K562 (cell line): Measurements from ENCODE around the gene PCDHB7. TPM values are rescaled to one million over a fixed set of nuclear protein-coding genes. Genes with fewer than 3 reads are reported as not detected.
"Not testable (repeated sequence)": the region's sequence is repeated elsewhere in the genome, so short reads cannot be mapped to it uniquely, and the experiment has no call there.

ENCODE experiments used
- ATAC-seq: fragments of 200-7000 bp; cut with Tn5 transposase; 3 replicates; pipeline ENCODE4 v1.9.1; 2020; ENCODE audit warnings: moderate library complexity
- BruUV-seq: library from RNA; stranded (reverse); fragments of 400-500 nt; replicated peaks from 2 replicates; lab custom pipeline; 2021; lab: Mats Ljungman, UMichigan
- CTCF ChIA-PET: fragments of 300-600 bp; formaldehyde crosslinking; extraction: SDS; loops from one replicate; lab custom pipeline; 2021; ENCODE audit warnings: low intra/inter-chr PET ratio; lab: Yijun Ruan, JAX
- POLR2A ChIA-PET: fragments of 300-600, 350-650 bp; sonication (Branson Sonifier 250); formaldehyde crosslinking; extraction: SDS; loops from one replicate; lab custom pipeline; 2021; ENCODE audit warnings: antibody characterized with exemption, inconsistent platforms; lab: Yijun Ruan, JAX
- DNase-seq, 4 experiments: peaks; one replicate each; pipeline versions ENCODE4 v3.0.0 to v3.0.0-alpha.2; 2011 to 2018; ENCODE audit warnings: low spot score in 3 of 4, mixed read lengths in 3 of 4; ENCODE audit errors: extremely low read depth in 1 of 4
- FAIRE-seq: peaks from 2 replicates; lab custom pipeline; 2011; peaks lifted over from hg19 to GRCh38; lab: Jason Lieb, UNC
- H2AFZ ChIP-seq: 2 replicates; pipeline ENCODE4 v1.6.0; 2011; ENCODE audit warnings: low read depth, low read length, control low read depth, inconsistent platforms
- H3K27ac ChIP-seq: fragments of 200-600 bp; 3 replicates; pipeline ENCODE4 v1.8.0; 2011; ENCODE audit warnings: low read depth, mild to moderate bottlenecking, control low read depth, inconsistent platforms, low read length, moderate library complexity, mixed read lengths; ENCODE audit errors: extremely low read depth
- H3K27me3 ChIP-seq, 2 experiments: fragments of 300-600 bp in 1 of 2; 2 replicates in 1 of 2; 3 replicates in 1 of 2; pipeline versions ENCODE4 v1.6.0 to v1.8.0; 2011; ENCODE audit warnings: inconsistent platforms in 2 of 2, low read length in 2 of 2, mild to moderate bottlenecking in 1 of 2, mixed read lengths in 1 of 2, moderate library complexity in 1 of 2; ENCODE audit not compliant: control insufficient read depth in 2 of 2, insufficient read depth in 2 of 2
- H3K36me3 ChIP-seq: fragments of 300-600 bp; 3 replicates; pipeline ENCODE4 v1.8.0; 2011; ENCODE audit warnings: mild to moderate bottlenecking, low read length, inconsistent platforms; ENCODE audit not compliant: control insufficient read depth, insufficient read depth
- H3K4me1 ChIP-seq, 2 experiments: fragments of 200-600 bp in 1 of 2; replicated peaks in 1 of 2; 2 replicates in 1 of 2; 3 replicates in 1 of 2; pipeline versions ENCODE4 v1.5.1 to v1.8.0; 2011; ENCODE audit warnings: inconsistent platforms in 2 of 2, low read length in 2 of 2, mild to moderate bottlenecking in 1 of 2, mixed read lengths in 1 of 2, moderate library complexity in 1 of 2; ENCODE audit not compliant: control insufficient read depth in 2 of 2, insufficient read depth in 2 of 2
- H3K4me2 ChIP-seq: 2 replicates; pipeline ENCODE4 v1.6.1; 2011; ENCODE audit warnings: low read length, control low read depth, inconsistent platforms, mixed read lengths; ENCODE audit not compliant: insufficient read depth
- H3K4me3 ChIP-seq: fragments of 200-600 bp; sonication (generic), shearing (Covaris generic); 2 replicates; pipeline ENCODE4 v1.5.1; 2016; ENCODE audit warnings: control low read depth, inconsistent platforms
- H3K79me2 ChIP-seq: fragments of 200-600 bp; 3 replicates; pipeline ENCODE4 v1.8.0; 2011; ENCODE audit warnings: low read length, inconsistent platforms; ENCODE audit not compliant: control insufficient read depth, insufficient read depth
- H3K9ac ChIP-seq, 2 experiments: 2 replicates each; pipeline versions ENCODE4 v1.6.0 to v1.6.1; 2011; ENCODE audit warnings: low read depth in 2 of 2, low read length in 2 of 2, control low read depth in 1 of 2, inconsistent platforms in 1 of 2, mild to moderate bottlenecking in 1 of 2, mixed read lengths in 1 of 2; ENCODE audit not compliant: insufficient read depth in 1 of 2
- H3K9me1 ChIP-seq: one replicate; pipeline ENCODE4 v1.6.0; 2011; ENCODE audit warnings: inconsistent platforms, mild to moderate bottlenecking, low read length, moderate library complexity; ENCODE audit not compliant: control insufficient read depth, insufficient read depth
- H3K9me3 ChIP-seq: replicated peaks from 2 replicates; pipeline ENCODE4 v1.5.1; 2011; ENCODE audit warnings: low read depth, low read length, inconsistent platforms; ENCODE audit not compliant: control insufficient read depth, insufficient read depth
- H4K20me1 ChIP-seq: replicated peaks from 2 replicates; pipeline ENCODE4 v1.6.1; 2011; ENCODE audit warnings: low read length, inconsistent platforms, mixed read lengths; ENCODE audit not compliant: control insufficient read depth, insufficient read depth
- CREB3L1 ChIP-seq: fragments of 450-650 bp; IDR thresholded peaks from 2 replicates; pipeline ENCODE4 v1.6.1; 2014; ENCODE audit warnings: low read depth, mild to moderate bottlenecking, moderate library complexity, borderline replicate concordance
- CTCF ChIP-seq, 3 experiments: IDR thresholded peaks in 2 of 3; conservative IDR thresholded peaks in 1 of 3; 2 replicates each; pipeline ENCODE4 v1.5.1; 2011 to 2012; ENCODE audit warnings: low read length in 3 of 3, mild to moderate bottlenecking in 3 of 3, control low read depth in 2 of 3, improper control_type of control experiment in 1 of 3, inconsistent platforms in 1 of 3, low read depth in 1 of 3, mixed read lengths in 1 of 3, moderate library complexity in 1 of 3; ENCODE audit not compliant: insufficient read depth in 2 of 3
- CTCFL ChIP-seq: IDR thresholded peaks from 2 replicates; pipeline ENCODE4 v1.6.1; 2011; ENCODE audit warnings: borderline replicate concordance, low read depth, mild to moderate bottlenecking, moderate library complexity, low read length; ENCODE audit not compliant: insufficient read depth, poor library complexity, severe bottlenecking
- MYBL2 ChIP-seq, 2 experiments: fragments of 450-650 bp in 1 of 2; sonication (generic) in 1 of 2; formaldehyde crosslinking in 1 of 2; IDR thresholded peaks; 2 replicates each; pipeline versions ENCODE4 v1.6.1 to v1.8.1; 2017 to 2022; ENCODE audit warnings: borderline replicate concordance in 1 of 2, inconsistent platforms in 1 of 2, low read depth in 1 of 2, mild to moderate bottlenecking in 1 of 2, missing genetic modification reagents in 1 of 2, moderate library complexity in 1 of 2
- SMAD1 ChIP-seq: fragments of 150-350 bp; IDR thresholded peaks from 2 replicates; pipeline ENCODE4 v1.6.1; 2014; ENCODE audit warnings: low read length, low read depth; ENCODE audit not compliant: partially characterized antibody
- ZFP1 ChIP-seq: fragments of 450-650 bp; formaldehyde crosslinking; IDR thresholded peaks from 2 replicates; pipeline ENCODE4 v1.4.0; 2020; ENCODE audit warnings: mild to moderate bottlenecking, mixed read lengths
- ZNF436 ChIP-seq: fragments of 250-450, 450-650 bp; sonication (Bioruptor Pico); formaldehyde crosslinking; IDR thresholded peaks from 2 replicates; pipeline ENCODE4 v1.7.0; 2020; ENCODE audit warnings: mild to moderate bottlenecking
- WGBS: fragments of 100-300 bp; shearing (Covaris generic); methylation state at CpG from one replicate; pipeline ENCODE4 v1.1.6; 2016; ENCODE audit warnings: low coverage, mixed read lengths; ENCODE audit not compliant: insufficient coverage; ENCODE audit errors: missing lambda C conversion rate; 5-methylcytosine and 5-hydroxymethylcytosine counted together
- in situ Hi-C: fragments of 300-500 bp; cut with MboI; formaldehyde crosslinking; loops from 4 replicates; pipeline ENCODE4 v1.15.0; 2018; ENCODE audit warnings: inconsistent platforms, mixed read lengths
- intact Hi-C: fragments of 100-400 bp; cut with micrococcal nuclease; formaldehyde crosslinking; loops from 2 replicates; pipeline ENCODE4 v1.14.2; 2022
- polyA plus RNA-seq, 8 experiments: library from polyadenylated mRNA; depleted of rRNA in 4 of 8; stranded (reverse) in 5 of 8; unstranded in 3 of 8; fragments of >200 nt; fragmentation: Nextera tagmentation in 2 of 8; fragmentation: Illumina TruSeq in 1 of 8; extraction: Ambion mirVana in 2 of 8; extraction: Trizol in 1 of 8; gene quantifications; 2 replicates each; pipeline versions ENCODE4 v1.2.1 to v1.2.3, GENCODE V29; 2011 to 2014; ENCODE audit warnings: inconsistent platforms in 1 of 8, missing spikeins in 1 of 8
- total RNA-seq, 7 experiments: library from RNA; depleted of rRNA in 6 of 7; stranded (reverse); fragments of >200 nt in 6 of 7; fragmentation: Illumina TruSeq in 2 of 7; extraction: Trizol in 2 of 7; gene quantifications; 2 replicates each; pipeline versions ENCODE4 v1.2.1 to v1.2.3, GENCODE V29; 2011 to 2021; ENCODE audit warnings: low replicate concordance in 1 of 7

Gene PCDHB7
- total and polyA plus RNA-seq, 9 of the 15 experiments (the other 6 are each of a cell fraction or from before 2014, with no cell fraction given): not detected

- ATAC-seq, in situ Hi-C loops, H3K79me2 ChIP-seq, DNase-seq, intact Hi-C loops, H3K4me3 ChIP-seq, H3K9me1 ChIP-seq, H3K9me3 ChIP-seq, POLR2A ChIA-PET, H3K9ac ChIP-seq, H3K27me3 ChIP-seq, H3K4me2 ChIP-seq, BruUV-seq, CTCF ChIA-PET, H3K36me3 ChIP-seq, H4K20me1 ChIP-seq, H3K27ac ChIP-seq, H2AFZ ChIP-seq, FAIRE-seq, H3K4me1 ChIP-seq: not testable (repeated sequence)
- WGBS: 5% methylated on average over 16 of the region's 35 CpGs
Measured at GRCh38 chr5:141189131-141189530, 16.7 kb downstream of the PCDHB7 start.

GRCh38 chr5:141192110-141192725, 19.8 kb downstream of the PCDHB7 start, which contains the start of gene PCDHB10:
PCDHB10 (plus strand) TSS chr5:141192353; CDS start chr5:141192553, 200 bp downstream.
- FAIRE-seq (peak; percentile 71), DNase-seq (peak; percentile 32 to 52 (median 38))
- WGBS: under 1% methylated on average over 9 of the region's 10 CpGs
- TF ChIP-seq SMAD1 (no peak), CTCFL (peak; percentile 38), CREB3L1 (no peak), ZNF436 (CRISPR knock-in tag) (no peak), MYBL2 (IDR thresholded peaks at IDR 0.05; ENCODE audit: low read depth) (no peak), MYBL2 (CRISPR knock-in tag; IDR thresholded peaks at IDR 0.05; ENCODE audit: borderline replicate concordance) (no peak), CTCF (IDR thresholded peaks at IDR 0.05 in 2 of 3, conservative IDR thresholded peaks at IDR 0.05 in 1 of 3; ENCODE audit: insufficient read depth in 2 of 3, low read depth in 1 of 3, low read length in 3 of 3) (peak; percentile 40 to 72 (median 62); a peak in 5 of 6 replicates), ZFP1 (CRISPR knock-in tag) (no peak)

More at GRCh38 chr5:141192110-141192725, 19.8 kb downstream of the PCDHB7 start, which contains the start of gene PCDHB10:
- no peaks in the 10 kb centered on the region for H4K20me1 ChIP-seq
- no peak within 1 kb of the TSS for H3K27ac ChIP-seq
- H3K4me2 ChIP-seq: no peak within 1 kb of the TSS
- no peak within 1 kb of the TSS for H2AFZ ChIP-seq
- H3K9me3 ChIP-seq: no peaks in the 10 kb centered on the region
- H3K79me2 ChIP-seq: no peaks in the 10 kb centered on the region
- H3K9ac ChIP-seq: no peak within 1 kb of the TSS
- H3K4me3 ChIP-seq: no peak within 1 kb of the TSS
- in situ Hi-C loops: no loop called here
- POLR2A ChIA-PET: no interaction called here
- H3K36me3 ChIP-seq: no peaks in the 10 kb centered on the region
- BruUV-seq: no TSS peak
- peak; percentile 83 for ATAC-seq
- intact Hi-C loops: no loop called here
- H3K4me1 ChIP-seq: no peaks in the 10 kb centered on the region
- H3K27me3 ChIP-seq: no peaks in the 10 kb centered on the region; a peak in 1 of 5 replicates
- CTCF ChIA-PET: interaction anchor here (1.1 kb wide), 1 partner anchor 369 kb away, joined by 3 read pairs; no protein-coding TSS in a partner anchor
- no peaks in the 10 kb centered on the region for H3K9me1 ChIP-seq
